ENCODE measurements around the gene FBXW7.
A peak's percentile ranks its signal among the peaks of the same experiment; 100 is the strongest.

FBXW7 gene

GRCh38 chr4:152310257-152310656 is 225.6 kb downstream of the FBXW7 start:
- peak; percentile 49 for DNase-seq (ENCODE audit: low read depth)
- no peak for TF ChIP-seq CTCF (IDR thresholded peaks at IDR 0.05; ENCODE audit: insufficient read depth, low read depth, low read length, missing control alignments)
- no peak overlapping the region for H3K4me3 ChIP-seq (ENCODE audit: low read length)

- no peak for TF ChIP-seq CTCF (IDR thresholded peaks at IDR 0.05; ENCODE audit: insufficient read depth, low read depth, low read length, missing control alignments)
- H3K4me3 ChIP-seq (ENCODE audit: low read length): no peak overlapping the region
- no peak for DNase-seq (ENCODE audit: low read depth)
Measured at GRCh38 chr4:152309418-152309817, 226.5 kb downstream of the FBXW7 start.

GRCh38 chr4:152308951-152309350 is 226.9 kb downstream of the FBXW7 start:
- H3K4me3 ChIP-seq (ENCODE audit: low read length): no peak overlapping the region
- no peak for DNase-seq (ENCODE audit: low read depth)
- no peak for TF ChIP-seq CTCF (IDR thresholded peaks at IDR 0.05; ENCODE audit: insufficient read depth, low read depth, low read length, missing control alignments)

- no peak for DNase-seq (ENCODE audit: low read depth)
- no peak overlapping the region for H3K4me3 ChIP-seq (ENCODE audit: low read length)
- TF ChIP-seq CTCF (IDR thresholded peaks at IDR 0.05; ENCODE audit: insufficient read depth, low read depth, low read length, missing control alignments): no peak
Measured at GRCh38 chr4:152307669-152308068, 228.2 kb downstream of the FBXW7 start.

- H3K4me3 ChIP-seq (ENCODE audit: low read length): no peak overlapping the region
- DNase-seq (ENCODE audit: low read depth): no peak
- TF ChIP-seq CTCF (IDR thresholded peaks at IDR 0.05; ENCODE audit: insufficient read depth, low read depth, low read length, missing control alignments): no peak
Measured at GRCh38 chr4:152306541-152306940, 229.4 kb downstream of the FBXW7 start.

- peak; percentile 75 for DNase-seq (ENCODE audit: low read depth)
- TF ChIP-seq CTCF (IDR thresholded peaks at IDR 0.05; ENCODE audit: insufficient read depth, low read depth, low read length, missing control alignments): no peak
- no peak overlapping the region for H3K4me3 ChIP-seq (ENCODE audit: low read length)
Measured at GRCh38 chr4:152304220-152304619, 231.7 kb downstream of the FBXW7 start.

- H3K4me3 ChIP-seq (ENCODE audit: low read length): no peak overlapping the region
- TF ChIP-seq CTCF (IDR thresholded peaks at IDR 0.05; ENCODE audit: insufficient read depth, low read depth, low read length, missing control alignments): no peak
- DNase-seq (ENCODE audit: low read depth): no peak
Measured at GRCh38 chr4:152301381-152301780, 234.5 kb downstream of the FBXW7 start.

Measured in epithelial cell of esophagus (primary cell).